ENCODE results near the gene PRSS8.
"Not testable (repeated sequence)": the region's sequence is repeated elsewhere in the genome, so short reads cannot be mapped to it uniquely, and the experiment has no call there.

Gene PRSS8

DNA sequence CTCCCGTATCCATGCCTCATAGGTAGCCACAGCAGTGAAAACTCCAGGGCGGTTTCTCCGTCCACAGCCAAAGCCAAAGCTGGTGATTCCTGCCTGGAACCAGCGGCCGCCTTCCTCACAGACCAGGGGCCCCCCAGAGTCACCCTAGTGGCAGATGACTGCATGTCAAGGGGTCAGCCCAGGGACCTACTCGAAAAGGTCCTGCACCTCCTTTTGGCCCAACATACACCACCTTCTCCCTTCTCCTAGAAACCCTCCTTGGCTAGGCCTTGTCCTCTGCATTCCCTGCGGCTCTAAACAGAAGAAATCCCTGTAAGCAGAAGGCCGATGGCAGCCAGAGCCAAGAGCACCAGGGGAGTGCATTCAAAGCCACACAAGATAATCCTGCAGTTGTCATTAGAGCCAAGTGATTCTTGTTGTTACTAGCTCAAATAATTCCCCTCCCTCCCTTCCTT is 8.2 kb upstream of the PRSS8 start:
- DNase-seq, result no peak

DNA sequence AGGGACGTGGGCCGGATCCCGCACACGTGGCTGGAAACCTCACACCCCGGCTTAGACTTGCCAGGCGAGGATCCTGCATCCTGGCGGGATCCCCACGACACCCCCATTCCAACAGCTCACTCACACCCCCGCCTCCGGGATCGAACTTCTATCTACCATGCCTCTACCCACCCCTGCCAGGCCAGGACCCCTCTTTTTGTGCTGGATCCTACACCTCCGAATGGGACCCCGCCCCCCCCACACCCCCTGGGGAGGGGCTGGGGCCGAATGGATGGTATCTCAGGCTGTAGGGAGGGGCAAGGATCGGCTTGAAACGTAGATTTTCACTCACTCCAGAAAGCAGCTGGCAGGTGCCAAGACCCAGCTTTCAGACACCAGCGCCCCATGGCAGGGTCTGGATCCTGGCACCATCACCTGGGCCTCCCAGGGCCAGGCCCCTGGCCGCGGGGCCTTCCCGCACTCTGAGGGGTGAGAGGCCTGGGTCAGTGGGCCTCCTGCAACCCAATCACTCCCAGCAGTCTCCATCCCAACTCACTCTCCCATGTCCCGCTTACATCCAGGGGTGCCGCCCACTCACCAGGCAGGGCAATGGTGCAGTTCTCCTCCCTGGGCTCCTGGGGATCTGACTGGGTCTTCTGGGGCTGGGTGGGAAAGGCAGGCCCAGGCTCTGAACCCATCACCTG is 7.6 kb upstream of the PRSS8 start:
- DNase-seq, result no peak

DNA sequence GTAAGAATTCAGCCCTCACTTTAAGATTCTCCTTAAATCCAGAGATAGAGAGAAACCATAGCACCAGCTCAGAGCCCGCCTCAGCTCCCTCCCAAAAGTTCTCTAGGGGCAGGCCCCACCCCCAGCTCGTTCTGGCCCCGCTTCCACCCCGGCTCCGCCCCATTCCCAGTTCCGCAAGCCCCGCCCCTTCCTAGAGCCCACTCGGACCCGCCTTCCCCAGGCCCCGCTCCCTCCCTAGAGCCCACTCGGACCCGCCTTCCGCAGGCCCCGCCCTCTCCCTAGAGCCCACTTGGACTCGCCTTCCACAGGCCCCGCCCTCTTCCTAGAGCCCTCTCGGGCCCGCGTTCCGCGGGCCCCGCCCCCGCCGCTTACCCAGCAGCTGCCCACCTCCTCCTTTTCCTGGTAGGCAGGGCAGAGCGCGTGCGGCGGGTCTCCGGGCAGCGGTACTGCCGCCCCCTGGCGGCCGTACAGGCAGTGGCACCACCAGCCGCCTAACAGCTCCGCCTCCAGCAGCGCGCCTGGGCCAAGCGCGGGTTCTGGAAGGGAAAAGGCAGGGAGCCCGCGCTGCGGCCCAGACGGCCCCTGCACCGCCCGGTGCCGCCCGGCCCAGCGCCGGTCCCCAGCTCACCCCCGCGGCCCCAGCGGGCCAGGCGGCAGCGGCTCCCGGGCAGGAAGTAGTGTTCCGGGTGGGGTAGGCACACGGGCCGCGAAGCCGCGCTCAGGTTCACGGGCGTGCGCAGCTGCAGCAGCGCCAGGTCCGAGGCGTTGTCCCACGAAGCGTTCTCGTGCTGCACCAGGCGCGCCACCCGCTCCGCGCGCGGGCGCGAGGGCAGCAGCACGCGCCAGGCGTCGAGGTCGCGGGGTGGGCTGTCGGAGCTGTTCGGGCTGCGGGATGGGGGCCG is 6.8 kb upstream of the PRSS8 start:
- DNase-seq, result peak; percentile 97

DNA sequence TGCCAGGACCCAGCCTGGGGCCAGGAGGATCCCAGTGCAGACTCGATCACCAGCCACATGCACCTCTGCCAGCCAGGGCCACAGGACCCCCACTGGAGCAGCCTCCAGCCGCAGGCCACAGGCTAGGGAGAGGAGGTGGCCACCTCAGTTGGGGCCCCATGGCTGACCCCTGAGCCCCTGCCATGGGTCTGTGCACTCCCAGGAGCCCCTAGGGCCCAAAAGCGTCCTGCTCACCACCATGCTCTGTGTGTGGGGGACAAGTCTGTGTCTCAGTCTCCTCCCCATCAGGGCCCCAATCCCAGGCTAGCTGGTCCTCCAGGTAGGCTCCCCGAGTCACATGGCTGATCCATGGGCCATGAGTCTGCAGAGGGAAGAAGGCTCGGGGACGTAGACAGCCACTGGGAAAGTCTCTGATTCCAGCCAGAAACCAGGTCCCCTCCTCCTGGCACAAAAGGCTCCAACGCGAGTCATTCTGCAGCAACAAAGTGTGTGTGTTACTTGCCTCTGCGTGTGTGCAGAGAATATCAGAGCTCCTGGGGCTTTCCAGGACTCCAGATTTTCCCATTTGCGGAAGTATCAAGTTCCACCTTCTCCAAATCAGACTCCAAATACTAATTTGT is 6.1 kb upstream of the PRSS8 start:
- DNase-seq, result no peak

DNA sequence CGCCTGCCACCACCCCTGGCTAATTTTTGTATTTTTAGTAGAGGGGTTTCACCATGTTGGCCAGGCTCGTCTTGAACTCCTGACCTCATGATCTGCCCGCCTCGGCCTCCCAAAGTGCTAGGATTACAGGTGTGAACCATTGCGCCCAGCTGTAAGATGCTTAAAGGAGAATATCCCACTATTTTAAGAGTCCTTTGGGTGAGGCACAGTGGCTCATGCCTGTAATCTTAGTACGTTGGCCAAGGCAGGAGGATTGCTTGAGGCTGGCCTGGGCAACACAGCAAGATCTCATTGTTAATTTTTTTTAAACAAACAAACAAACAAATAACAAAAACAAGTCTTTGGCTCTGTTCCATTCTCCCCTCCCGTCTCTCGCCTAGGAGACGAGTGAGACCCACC is 5.5 kb upstream of the PRSS8 start:
- not testable (repeated sequence) for DNase-seq

DNA sequence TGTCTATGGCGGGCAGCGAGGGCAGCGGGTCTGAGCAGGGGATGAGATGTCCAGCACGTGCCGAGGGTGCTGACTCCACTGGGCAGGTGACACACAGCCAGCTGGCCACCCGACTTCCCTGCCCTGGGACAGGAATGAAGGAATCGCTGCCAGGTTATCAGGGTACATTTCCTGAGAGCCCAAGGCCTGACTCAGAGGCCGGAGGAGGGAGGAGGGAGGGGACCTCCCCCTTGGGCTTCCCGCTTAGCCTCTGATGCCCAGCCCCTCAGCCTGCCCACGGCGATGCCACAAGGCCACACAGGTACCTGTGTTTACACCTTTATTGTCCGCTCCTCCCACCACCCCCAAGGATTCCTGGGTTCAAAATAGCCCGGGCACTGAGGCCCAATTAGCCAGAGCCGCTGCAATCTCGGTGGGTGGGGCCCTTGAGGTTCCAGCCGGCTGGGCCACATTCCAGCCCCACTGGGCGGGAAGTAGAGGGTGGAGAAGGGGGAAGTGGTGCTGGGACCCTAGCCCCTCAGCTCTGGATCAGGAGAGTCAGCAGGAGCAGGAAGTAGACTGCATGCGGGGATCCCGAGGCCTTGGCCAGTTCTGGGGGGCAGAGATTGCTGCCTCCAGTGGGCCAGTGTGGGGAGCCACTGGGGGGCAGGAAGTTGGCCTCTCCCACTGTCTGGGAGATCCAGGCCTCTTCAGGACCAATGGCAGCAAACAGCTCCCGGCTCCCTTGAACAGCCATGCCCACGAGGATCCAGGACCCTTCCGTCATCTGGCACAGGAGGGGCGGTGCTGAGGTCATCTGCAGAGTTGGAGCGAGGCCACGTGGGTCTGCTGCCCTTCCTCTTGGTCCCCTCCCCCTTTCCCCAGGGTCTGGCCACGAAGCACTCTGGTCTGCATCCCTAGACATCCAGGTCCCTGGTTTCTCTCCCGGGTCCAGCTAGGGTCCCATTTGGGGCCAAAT is 3.4 kb upstream of the PRSS8 start:
- DNase-seq, result no peak

DNA sequence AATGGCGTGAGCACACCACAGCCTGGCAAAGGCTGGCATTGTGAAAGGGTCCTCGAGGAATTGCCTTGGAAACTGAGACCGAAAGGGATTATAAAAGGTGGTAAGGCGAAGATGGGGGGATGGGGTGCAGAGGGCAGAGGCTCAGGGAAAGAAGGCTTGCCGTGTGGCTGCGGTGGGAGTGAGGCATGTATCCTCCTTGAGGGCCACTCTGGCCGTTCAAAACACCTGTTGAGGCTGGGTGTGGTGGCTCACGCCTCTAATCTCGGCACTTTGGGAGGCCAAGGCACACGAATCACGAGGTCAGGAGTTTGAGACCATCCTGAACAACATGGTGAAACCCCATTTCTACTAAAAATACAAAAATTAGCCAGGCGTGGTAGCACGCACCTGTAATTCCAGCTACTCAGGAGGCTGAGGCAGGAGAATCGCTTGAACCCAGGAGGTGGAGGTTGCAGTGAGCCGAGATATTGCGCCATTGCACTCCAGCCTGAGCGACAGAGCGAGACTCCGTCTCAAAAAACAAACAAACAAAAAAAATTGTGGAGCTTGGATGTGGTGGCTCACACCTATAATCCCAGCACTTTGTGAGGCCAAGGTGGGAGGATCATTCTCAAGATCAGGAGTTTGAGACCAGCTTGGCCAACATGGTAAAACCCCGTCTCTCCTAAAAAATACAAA is 1.4 kb upstream of the PRSS8 start:
- not testable (repeated sequence) for DNase-seq

DNA sequence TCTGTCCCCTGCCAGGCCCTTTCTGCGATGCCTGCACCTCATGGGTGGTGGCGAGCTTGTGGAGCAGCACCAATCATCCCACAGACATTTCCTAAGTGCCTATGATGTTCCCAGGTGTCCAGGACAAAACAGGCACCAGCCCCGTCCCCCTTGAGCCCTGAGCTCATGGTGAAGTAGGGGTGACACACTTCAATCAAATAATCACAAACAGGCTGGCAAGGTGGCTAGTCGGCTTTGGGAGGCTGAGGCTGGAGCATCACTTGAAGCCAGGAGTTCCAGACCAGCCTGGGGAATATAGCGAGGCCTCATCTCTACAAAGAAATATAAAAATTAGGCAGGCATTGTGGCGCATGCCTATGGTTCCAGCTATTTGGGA is 748 bp upstream of the PRSS8 start:
- DNase-seq, result no peak

DNA sequence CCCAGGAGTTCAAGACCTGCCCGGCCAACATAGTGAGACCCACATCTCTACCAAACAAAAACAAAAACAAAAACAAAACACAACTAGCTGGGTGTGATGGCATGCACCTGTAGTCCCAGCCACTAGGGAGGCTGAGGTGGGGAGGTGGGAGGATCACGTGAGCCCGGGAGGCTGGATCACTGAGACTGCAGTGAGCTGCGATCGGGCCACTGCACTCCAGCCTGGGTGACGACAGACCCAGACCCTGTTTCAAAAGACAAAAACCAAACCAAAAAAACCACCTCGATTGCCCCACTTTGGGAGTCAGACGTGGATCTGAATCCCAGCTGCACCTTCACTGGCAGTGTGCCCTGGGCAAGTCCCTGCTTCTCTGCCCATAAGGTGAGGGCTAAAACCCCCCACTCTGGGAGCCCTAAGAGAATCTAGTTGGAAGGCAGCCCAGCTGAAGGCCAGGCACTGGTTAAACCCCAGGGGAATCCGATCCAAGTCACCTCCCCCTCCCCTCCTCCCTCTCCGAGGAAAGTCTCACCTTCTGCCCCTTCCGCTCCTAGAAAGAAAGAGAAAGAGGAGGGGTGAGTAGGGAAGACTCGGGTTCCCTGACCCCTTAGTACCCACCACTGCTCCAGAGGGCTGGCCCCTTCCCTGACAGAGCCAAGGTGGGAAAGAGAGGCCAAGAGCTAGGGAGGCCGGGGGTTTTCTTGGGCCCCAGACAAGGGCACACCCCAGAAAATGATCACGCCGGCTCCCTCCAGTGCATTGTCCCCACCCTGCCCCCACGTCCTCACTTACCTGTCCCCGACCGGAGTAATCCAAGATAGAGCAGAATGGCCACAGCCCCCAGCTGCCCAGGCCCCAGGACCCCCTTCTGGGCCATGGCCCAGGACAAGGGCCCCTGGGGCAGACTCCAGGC is 647 bp downstream of the PRSS8 start:
- peak; percentile 71 for DNase-seq

DNA sequence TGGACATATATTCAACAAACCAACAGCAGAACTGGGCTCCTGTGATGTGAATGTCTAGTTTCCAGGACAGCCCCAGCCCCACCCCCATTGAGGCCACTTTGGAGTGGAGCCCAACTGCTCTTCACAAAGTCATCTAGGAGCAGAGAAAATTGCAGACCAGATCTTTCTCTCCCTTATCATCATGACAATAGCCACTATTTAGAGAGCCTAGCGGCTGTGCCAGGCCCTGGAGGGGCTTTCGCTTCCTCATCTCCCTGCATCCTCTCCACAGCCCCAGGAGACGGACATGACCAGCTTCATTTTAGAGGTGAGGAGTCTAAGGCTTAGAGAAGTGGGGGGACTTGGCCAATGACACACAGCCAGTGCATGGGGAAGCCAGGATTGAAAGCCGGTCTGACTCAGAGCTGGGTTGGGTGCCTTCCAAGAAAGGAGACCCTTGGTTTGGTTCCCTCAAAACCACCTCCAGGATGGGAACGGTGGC is 1.4 kb downstream of the PRSS8 start:
- DNase-seq, result no peak

DNA sequence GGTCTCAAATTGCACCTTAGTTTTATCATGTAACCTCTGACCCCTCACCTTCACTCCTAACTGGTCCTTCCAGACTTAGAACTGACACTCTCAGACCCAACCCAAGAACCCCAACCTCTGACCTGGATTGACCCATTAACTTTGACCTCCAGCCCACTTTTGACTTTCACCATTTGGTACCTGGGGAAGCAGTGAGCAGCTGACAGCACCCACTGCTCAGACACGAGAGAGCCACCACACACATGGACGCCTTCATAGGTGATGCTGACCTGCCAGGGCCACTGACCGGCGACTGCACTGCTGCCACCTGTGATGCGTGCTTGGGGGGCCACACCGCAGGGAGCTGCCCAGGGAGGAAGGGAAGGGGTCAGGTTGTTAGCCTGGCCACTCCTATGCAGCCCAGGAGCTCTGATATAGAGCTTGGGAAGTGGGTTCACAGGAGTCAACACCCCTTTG is 2.5 kb downstream of the PRSS8 start:
- DNase-seq, result no peak

DNA sequence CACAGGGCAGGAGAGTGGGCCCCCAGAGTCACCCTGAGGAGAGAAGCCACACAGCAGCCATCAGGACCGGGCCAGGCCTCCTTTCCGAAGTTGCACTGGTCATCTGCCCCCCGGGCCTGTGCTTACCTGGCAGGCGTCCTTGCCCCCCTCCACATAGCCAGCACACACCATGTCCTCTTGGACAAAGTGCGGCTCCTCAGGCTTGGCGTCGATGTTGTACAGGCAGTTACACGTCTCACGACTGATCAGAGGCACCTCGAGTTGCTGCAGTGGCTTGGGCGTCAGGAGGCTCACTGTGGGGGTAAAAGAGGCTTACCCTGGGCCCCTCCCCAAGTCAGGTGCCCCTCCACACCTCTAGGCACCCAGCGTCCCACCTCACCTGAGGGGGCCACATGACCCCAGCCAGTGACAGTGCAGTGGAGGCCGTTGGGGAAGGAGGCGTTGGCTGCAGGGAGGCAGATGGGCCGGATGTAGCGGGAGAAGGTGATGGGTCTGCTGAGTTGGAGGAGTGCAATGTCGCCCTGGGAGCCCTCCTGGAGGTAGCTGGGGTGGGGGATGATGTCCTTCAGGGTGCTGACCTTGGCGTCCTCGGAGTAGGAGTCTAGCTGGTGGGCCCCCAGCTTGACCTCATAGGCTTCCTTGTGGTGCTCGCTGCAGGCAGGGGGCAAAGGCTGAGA is 3.1 kb downstream of the PRSS8 start:
- no peak for DNase-seq

DNA sequence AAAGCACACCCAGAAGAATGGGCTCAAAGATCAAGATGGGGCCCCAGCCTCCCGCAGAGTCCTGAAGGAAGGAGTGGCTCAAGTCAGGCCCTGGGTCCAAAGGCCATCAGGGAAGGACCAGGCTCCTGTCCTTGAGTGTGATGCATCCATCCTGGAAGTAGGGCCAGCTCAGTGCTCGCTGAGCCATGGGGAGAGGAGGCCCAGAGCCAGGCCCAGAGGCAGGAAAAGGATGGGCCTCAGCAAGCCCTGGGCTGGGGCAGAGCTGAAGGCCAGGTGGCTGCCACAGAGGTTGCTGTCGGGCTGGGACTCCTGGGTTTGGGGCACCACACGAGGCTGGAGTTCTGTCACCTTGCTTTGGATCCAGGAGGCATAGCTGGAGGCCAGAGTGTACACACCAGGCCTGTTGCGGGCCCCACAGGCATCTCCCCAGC is 3.7 kb downstream of the PRSS8 start:
- DNase-seq, result no peak

DNA sequence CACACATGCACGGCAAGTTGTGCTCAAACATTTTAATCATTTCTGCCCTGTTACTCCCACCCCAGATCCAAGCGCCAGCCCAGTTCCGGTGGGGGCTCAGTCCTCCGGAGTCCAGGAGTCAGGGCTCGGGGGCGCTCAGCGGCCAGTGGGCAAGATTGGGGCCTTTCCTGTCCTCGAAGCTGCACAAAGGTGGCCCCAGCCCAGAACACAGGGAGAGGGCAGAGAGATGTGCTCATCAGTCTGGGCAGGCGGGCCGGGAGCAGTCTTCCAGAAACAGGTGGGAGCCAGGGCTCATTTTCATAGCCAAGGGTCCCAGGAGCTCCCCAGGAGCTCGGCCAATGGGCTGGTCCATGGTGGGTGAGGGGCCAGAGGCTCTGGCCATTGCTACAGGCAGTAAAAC is 4.1 kb downstream of the PRSS8 start:
- DNase-seq, result no peak

DNA sequence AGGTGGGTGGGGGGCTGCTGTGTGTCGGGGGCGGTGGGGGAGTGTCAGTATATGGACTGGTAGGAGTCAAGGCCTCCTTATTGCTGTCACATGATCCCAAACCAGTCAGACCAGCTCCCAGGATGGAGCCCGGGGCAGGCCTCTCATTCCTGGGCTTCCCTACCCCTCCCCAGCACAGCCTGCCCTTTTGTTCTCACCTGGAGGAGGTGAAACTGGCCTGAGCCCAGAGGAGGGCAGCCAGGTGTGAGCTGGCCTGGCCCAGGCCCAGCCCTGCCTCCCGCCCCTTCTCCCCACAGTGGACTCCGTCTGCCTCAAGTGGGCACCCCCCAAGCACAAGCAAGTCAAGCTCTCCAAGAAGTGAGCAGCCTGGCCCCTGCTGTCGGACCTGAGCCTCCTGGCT is 4.6 kb downstream of the PRSS8 start:
- DNase-seq, result peak; percentile 15

DNA sequence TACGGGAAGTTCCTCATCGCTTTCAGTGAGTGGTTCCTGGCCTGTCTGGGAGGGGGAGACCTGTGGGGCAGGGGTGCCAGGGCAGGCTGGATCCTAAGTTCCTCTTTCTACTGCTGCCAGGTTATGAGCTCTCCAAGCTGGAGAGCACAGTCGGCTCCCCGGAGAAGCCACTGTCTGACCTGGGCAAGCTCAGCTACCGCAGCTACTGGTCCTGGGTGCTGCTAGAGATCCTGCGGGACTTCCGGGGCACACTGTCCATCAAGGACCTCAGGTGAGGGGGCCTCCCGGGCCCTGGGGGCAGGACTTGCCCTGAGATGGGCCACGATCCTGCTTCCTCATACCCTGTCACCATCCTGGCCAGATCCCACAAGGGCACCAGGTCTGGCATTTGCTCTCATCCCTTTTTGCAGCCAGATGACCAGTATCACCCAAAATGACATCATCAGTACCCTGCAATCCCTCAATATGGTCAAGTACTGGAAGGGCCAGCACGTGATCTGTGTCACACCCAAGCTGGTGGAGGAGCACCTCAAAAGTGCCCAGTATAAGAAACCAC is 5.1 kb downstream of the PRSS8 start:
- no peak for DNase-seq

DNA sequence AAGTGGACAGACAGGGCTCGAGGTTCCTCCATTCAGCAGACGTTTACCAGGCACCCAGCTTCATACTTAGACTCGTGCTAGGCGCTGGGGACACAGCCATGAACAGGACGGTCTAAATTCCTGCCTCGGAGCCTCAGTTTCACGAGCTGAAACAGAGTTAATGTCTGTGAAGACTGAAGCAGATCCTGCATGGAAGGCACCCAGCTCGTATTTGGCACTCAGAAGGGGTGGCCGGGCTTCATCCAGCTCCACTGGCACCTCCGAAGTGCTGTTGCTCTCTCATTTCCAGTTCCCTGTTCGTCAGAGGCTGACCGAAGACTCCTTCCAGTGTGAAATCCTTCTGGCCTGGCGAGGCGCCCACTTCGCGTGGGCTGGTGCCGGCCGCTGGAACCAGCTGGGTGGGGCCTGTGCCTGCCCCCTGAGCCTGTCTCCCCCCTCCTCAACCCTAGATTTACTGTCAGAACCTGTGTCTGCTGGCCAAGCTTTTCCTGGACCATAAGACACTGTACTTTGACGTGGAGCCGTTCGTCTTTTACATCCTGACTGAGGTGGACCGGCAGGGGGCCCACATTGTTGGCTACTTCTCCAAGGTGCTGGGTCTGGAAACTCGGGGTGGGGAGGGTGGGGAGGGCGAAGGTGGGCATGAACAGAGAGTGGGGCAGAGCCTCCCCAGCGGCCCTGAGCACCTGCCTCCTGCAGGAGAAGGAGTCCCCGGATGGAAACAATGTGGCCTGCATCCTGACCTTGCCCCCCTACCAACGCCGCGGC is 5.8 kb downstream of the PRSS8 start:
- no peak for DNase-seq

DNA sequence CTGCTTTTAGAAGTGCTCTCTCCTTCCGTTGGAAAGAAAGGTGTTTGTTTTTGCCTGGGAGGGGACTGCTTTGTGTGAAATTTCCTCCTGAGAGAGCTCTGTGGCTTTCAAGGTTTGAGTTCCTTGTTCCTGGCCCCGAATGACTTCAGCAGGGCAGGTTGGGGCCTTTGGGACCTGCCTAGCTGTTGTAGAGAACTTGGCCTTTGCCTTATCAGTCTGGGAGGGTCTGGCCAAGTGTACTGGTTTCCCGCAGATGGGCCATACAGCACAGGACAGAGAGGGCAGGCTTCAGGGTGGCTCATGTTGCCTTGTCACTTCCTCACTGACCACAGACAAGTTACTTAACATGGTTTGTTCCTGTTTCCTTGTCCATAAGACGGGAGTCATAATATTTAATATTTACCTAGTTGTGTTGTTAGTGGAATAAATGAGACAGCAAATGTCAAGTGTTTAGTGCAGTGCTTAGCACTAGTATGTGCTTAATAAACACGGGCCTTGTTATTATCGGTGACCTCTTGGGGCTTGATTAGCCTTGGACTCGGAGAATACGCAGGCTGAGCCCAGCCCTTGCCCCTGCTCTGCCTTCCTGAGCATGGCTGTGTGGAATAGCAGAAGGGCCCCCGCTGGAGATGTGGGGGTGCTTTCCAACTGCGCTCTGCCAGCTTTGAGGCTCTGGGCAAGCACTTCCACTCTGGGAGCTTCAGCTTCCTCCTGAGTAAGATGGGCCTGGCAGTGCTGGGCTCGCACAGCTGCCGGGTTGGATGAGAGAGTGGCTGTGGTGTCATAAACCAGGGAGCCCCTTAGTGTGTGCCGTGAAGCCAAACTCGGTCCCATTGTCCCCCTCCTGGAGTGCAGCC is 6.6 kb downstream of the PRSS8 start:
- no peak for DNase-seq

Data from DMS79 (cell line).